HepG2 (cell line): ENCODE results near the gene GRM4. TPM values are rescaled to one million over a fixed set of nuclear protein-coding genes. Genes with fewer than 3 reads are reported as not detected.

Source experiments
- ARNTL ChIP-seq: sonication (generic); formaldehyde crosslinking; IDR thresholded peaks from 2 replicates; pipeline ENCODE4 v1.4.0; 2020; ENCODE audit warnings: mild to moderate bottlenecking, missing genetic modification reagents
- ATF6 ChIP-seq: sonication (generic); formaldehyde crosslinking; conservative IDR thresholded peaks from 2 replicates; pipeline ENCODE4 v1.4.0; 2020; ENCODE audit warnings: missing genetic modification reagents
- CENPX ChIP-seq: sonication (generic); formaldehyde crosslinking; IDR thresholded peaks from 2 replicates; pipeline ENCODE4 v1.9.0; 2021; ENCODE audit warnings: mild to moderate bottlenecking, missing genetic modification reagents, moderate library complexity
- DNMT1 ChIP-seq: sonication (generic); formaldehyde crosslinking; IDR thresholded peaks from 2 replicates; pipeline ENCODE4 v1.5.1; 2020; ENCODE audit warnings: mild to moderate bottlenecking, missing genetic modification reagents
- ERF ChIP-seq: IDR thresholded peaks from 2 replicates; pipeline ENCODE4 v1.6.1; 2018; ENCODE audit warnings: missing biosample characterization, missing genetic modification reagents
- GTF3A ChIP-seq: sonication (generic); formaldehyde crosslinking; conservative IDR thresholded peaks from 2 replicates; pipeline ENCODE4 v1.4.0; 2020; ENCODE audit warnings: mild to moderate bottlenecking, missing genetic modification reagents
- HMGXB3 ChIP-seq: sonication (generic); formaldehyde crosslinking; IDR thresholded peaks from 2 replicates; pipeline ENCODE4 v1.4.0; 2020; ENCODE audit warnings: missing genetic modification reagents, borderline replicate concordance
- NFE2L2 ChIP-seq: fragments of 150-350 bp; IDR thresholded peaks from 2 replicates; pipeline ENCODE4 v1.6.1; 2014; ENCODE audit warnings: low read length
- NFIB ChIP-seq: sonication (generic); formaldehyde crosslinking; IDR thresholded peaks from 2 replicates; pipeline ENCODE4 v1.9.0; 2021; ENCODE audit warnings: missing genetic modification reagents, mild to moderate bottlenecking, borderline replicate concordance
- SP1 ChIP-seq, 2 experiments: fragments of 450-650 bp in 1 of 2; sonication (generic) in 1 of 2; formaldehyde crosslinking in 1 of 2; IDR thresholded peaks; 2 replicates each; pipeline versions ENCODE4 v1.4.0 to v1.6.1; 2016 to 2020; ENCODE audit warnings: missing genetic modification reagents in 1 of 2
- XRCC5 ChIP-seq: fragments of 200-400 bp; formaldehyde crosslinking; optimal IDR thresholded peaks from 2 replicates; pipeline ENCODE3; 2017; ENCODE audit warnings: mild to moderate bottlenecking, low read length
- ZNF772 ChIP-seq: sonication (generic); formaldehyde crosslinking; IDR thresholded peaks from 2 replicates; pipeline ENCODE4 v1.5.0; 2020; ENCODE audit warnings: mild to moderate bottlenecking, missing genetic modification reagents
- polyA plus RNA-seq, 8 experiments: library from polyadenylated mRNA; depleted of rRNA in 3 of 8; stranded (reverse) in 7 of 8; unstranded in 1 of 8; fragments of >200 nt; fragmentation: Illumina TruSeq in 4 of 8; extraction: Trizol in 4 of 8; gene quantifications; 2 replicates each; pipeline versions ENCODE4 v1.2.1 to v1.2.3, GENCODE V29; 2011 to 2016; ENCODE audit warnings: low read depth in 4 of 8, missing spikeins in 1 of 8, mixed read lengths in 1 of 8; ENCODE audit not compliant: insufficient read depth in 1 of 8
- total RNA-seq, 5 experiments: library from RNA; depleted of rRNA; stranded (reverse); fragments of >200 nt; fragmentation: Illumina TruSeq; extraction: Trizol; gene quantifications; 2 replicates each; pipeline ENCODE4 v1.2.3, GENCODE V29; 2016; ENCODE audit warnings: low read depth in 1 of 5
- TF ChIP-seq, protein P1 (sequence below): sonication (generic); formaldehyde crosslinking; IDR thresholded peaks from 2 replicates; pipeline ENCODE4 v1.9.0; 2021; ENCODE audit warnings: missing genetic modification reagents, mild to moderate bottlenecking, borderline replicate concordance
- TF ChIP-seq, protein P2 (sequence below): sonication (generic); formaldehyde crosslinking; IDR thresholded peaks from 2 replicates; pipeline ENCODE4 v1.4.0; 2020; ENCODE audit warnings: mild to moderate bottlenecking, missing genetic modification reagents

The GRM4 gene
- total and polyA plus RNA-seq, 2 of the 13 experiments (the other 11 are each of a cell fraction or from before 2014, with no cell fraction given) = not detected

DNA sequence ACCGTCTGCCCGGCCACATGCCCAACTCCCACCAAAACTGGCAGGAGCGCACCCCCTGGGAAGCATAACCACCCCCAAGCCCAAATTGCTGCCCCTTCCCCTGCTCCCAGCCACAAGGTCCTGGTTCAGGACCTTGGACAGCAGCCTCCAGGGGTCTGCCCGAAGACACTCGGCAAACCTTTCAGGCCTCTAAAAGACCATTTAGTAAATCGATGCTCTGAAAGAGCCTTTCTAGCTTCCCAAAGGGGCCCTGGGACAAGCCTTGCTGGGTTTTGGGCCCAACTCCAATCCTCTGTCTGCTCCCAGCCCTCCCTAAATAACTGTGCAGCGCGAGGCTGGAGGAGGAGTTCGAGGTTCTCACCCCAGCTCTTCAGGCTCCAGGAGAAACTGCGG, 30.5 kb downstream of the GRM4 start (continued):
- TF ChIP-seq, protein P1, sequence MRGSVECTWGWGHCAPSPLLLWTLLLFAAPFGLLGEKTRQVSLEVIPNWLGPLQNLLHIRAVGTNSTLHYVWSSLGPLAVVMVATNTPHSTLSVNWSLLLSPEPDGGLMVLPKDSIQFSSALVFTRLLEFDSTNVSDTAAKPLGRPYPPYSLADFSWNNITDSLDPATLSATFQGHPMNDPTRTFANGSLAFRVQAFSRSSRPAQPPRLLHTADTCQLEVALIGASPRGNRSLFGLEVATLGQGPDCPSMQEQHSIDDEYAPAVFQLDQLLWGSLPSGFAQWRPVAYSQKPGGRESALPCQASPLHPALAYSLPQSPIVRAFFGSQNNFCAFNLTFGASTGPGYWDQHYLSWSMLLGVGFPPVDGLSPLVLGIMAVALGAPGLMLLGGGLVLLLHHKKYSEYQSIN = no peak
- TF ChIP-seq ERF (CRISPR knock-in tag) = peak; percentile 65; the same call in 1 of the 2 replicates
- TF ChIP-seq NFE2L2 = no peak
- no peak for TF ChIP-seq NFIB (CRISPR knock-in tag)
- 0 out of 2 replicates have a peak, but pooled peaks have one; percentile 76 for TF ChIP-seq ATF6 (CRISPR knock-in tag)
- TF ChIP-seq, protein P2, sequence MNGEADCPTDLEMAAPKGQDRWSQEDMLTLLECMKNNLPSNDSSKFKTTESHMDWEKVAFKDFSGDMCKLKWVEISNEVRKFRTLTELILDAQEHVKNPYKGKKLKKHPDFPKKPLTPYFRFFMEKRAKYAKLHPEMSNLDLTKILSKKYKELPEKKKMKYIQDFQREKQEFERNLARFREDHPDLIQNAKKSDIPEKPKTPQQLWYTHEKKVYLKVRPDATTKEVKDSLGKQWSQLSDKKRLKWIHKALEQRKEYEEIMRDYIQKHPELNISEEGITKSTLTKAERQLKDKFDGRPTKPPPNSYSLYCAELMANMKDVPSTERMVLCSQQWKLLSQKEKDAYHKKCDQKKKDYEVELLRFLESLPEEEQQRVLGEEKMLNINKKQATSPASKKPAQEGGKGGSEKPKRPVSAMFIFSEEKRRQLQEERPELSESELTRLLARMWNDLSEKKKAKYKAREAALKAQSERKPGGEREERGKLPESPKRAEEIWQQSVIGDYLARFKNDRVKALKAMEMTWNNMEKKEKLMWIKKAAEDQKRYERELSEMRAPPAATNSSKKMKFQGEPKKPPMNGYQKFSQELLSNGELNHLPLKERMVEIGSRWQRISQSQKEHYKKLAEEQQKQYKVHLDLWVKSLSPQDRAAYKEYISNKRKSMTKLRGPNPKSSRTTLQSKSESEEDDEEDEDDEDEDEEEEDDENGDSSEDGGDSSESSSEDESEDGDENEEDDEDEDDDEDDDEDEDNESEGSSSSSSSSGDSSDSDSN (CRISPR knock-in tag) = no peak
- peak; percentile 79; the same call in 1 of the 2 replicates for TF ChIP-seq HMGXB3 (CRISPR knock-in tag)
- TF ChIP-seq GTF3A (CRISPR knock-in tag) = no peak
- no peak for TF ChIP-seq ARNTL (CRISPR knock-in tag)
- TF ChIP-seq DNMT1 (CRISPR knock-in tag) = no peak
- TF ChIP-seq ZNF772 (CRISPR knock-in tag) = no peak; the same call in 1 of the 2 replicates
- TF ChIP-seq CENPX (CRISPR knock-in tag) = no peak
- TF ChIP-seq XRCC5 = peak; percentile 27
- TF ChIP-seq SP1 (IDR thresholded peaks at IDR 0.05) = no peak
- no peak for TF ChIP-seq SP1 (CRISPR knock-in tag; IDR thresholded peaks at IDR 0.05)
